BLaER1 treated with 17β-estradiol and CSF1 and Interleukin-3, amounts not matched to agents 10 nM and 100 nM (cell line): ENCODE results near the gene GTPBP10.
"Not testable (repeated sequence)": the region's sequence is repeated elsewhere in the genome, so short reads cannot be mapped to it uniquely, and the experiment has no call there.

Experiments used
- H3K27ac ChIP-seq, 11 experiments: shearing (Covaris generic); formaldehyde crosslinking; 2 replicates each; pipeline ENCODE4 v1.8.1; 2022
- H3K27me3 ChIP-seq, 11 experiments: shearing (Covaris generic); formaldehyde crosslinking; 2 replicates each; pipeline ENCODE4 v1.8.1; 2022
- H3K36me3 ChIP-seq, 11 experiments: shearing (Covaris generic); formaldehyde crosslinking; 2 replicates each; pipeline ENCODE4 v1.8.1; 2022
- H3K4me1 ChIP-seq, 10 experiments: shearing (Covaris generic); formaldehyde crosslinking; 2 replicates each; pipeline ENCODE4 v1.8.1; 2022
- H3K4me2 ChIP-seq, 11 experiments: shearing (Covaris generic); formaldehyde crosslinking; 2 replicates each; pipeline ENCODE4 v1.8.1; 2022
- H3K4me3 ChIP-seq, 10 experiments: shearing (Covaris generic); formaldehyde crosslinking; 2 replicates each; pipeline ENCODE4 v1.8.1; 2022
- H3K9ac ChIP-seq, 11 experiments: shearing (Covaris generic); formaldehyde crosslinking; 2 replicates each; pipeline ENCODE4 v1.8.1; 2022
- H3K9me3 ChIP-seq, 11 experiments: shearing (Covaris generic); formaldehyde crosslinking; replicated peaks in 1 of 11; 2 replicates each; pipeline ENCODE4 v1.8.1; 2022
- H4K20me1 ChIP-seq, 11 experiments: shearing (Covaris generic); formaldehyde crosslinking; 2 replicates each; pipeline ENCODE4 v1.8.1; 2022
- Cebpa-rat ChIP-seq, 11 experiments: shearing (Covaris generic); IDR thresholded peaks; 2 replicates each; pipeline ENCODE4 v1.8.1; 2022

Gene GTPBP10

GRCh38 chr7:90320418-90320800, 26.1 kb upstream of the GTPBP10 start:
- no peak overlapping the region for H3K9ac ChIP-seq
- H3K27me3 ChIP-seq, result no peaks in the 10 kb centered on the region
- H4K20me1 ChIP-seq, result no peaks in the 10 kb centered on the region
- peaks cover 13 to 21% (median 18%) of the 10 kb centered on the region in 11 experiments for H3K9me3 ChIP-seq
- TF ChIP-seq Cebpa-rat (IDR thresholded peaks at IDR 0.05), result no peak
- H3K27ac ChIP-seq, result no peak overlapping the region
- no peaks in the 10 kb centered on the region; a peak in 1 of 22 replicates for H3K36me3 ChIP-seq
- no peaks in the 10 kb centered on the region for H3K4me1 ChIP-seq
- H3K4me3 ChIP-seq, result no peak overlapping the region
- no peak overlapping the region for H3K4me2 ChIP-seq

- H3K36me3 ChIP-seq, result no peaks in the 10 kb centered on the region; a peak in 1 of 22 replicates
- no peaks in the 10 kb centered on the region for H4K20me1 ChIP-seq
- no peak within 1 kb of the TSS for H3K9ac ChIP-seq
- no peaks in the 10 kb centered on the region for H3K27me3 ChIP-seq
- peaks cover 13 to 21% (median 18%) of the 10 kb centered on the region in 11 experiments for H3K9me3 ChIP-seq
- H3K4me3 ChIP-seq, result no peak within 1 kb of the TSS
- H3K4me2 ChIP-seq, result no peak within 1 kb of the TSS
- H3K27ac ChIP-seq, result no peak within 1 kb of the TSS
- H3K4me1 ChIP-seq, result no peaks in the 10 kb centered on the region
- no peak for TF ChIP-seq Cebpa-rat (IDR thresholded peaks at IDR 0.05)
These were observed 25.6 kb upstream of the GTPBP10 start, which contains the start of gene FAM237B for GRCh38 chr7:90320801-90321494. TSS of gene FAM237B (minus strand) at chr7:90321304. CDS start at chr7:90319748, 1,556 bp downstream.

DNA sequence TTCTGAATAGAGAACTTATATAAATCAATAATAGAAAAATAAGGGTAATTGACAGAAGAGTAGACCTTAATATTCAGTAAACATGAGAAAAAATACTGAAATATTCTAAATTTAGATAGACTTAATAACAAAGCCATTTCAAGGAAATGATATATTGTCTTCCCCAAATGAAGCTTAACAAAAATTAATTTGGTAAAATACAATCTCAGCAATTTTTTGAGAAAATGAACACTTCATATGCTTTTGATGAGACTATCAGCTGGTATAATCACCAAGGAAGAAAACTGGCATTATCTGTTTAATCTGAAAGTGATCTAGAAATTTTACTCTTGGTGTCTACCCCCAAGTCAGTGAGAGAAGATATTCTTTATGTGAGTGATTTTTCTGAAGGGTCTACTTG, 23.7 kb upstream of the GTPBP10 start:
- no peaks in the 10 kb centered on the region; a peak in 1 of 22 replicates for H3K36me3 ChIP-seq
- H3K27me3 ChIP-seq, result no peaks in the 10 kb centered on the region
- no peaks in the 10 kb centered on the region for H3K4me1 ChIP-seq
- H3K27ac ChIP-seq, result no peak overlapping the region
- H3K9ac ChIP-seq, result no peak overlapping the region
- no peak overlapping the region for H3K4me2 ChIP-seq
- no peaks in the 10 kb centered on the region for H4K20me1 ChIP-seq
- peaks cover 13 to 21% (median 18%) of the 10 kb centered on the region in 11 experiments for H3K9me3 ChIP-seq
- no peak for TF ChIP-seq Cebpa-rat (IDR thresholded peaks at IDR 0.05)
- no peak overlapping the region for H3K4me3 ChIP-seq

- Histone ChIP-seq H3K9me3 (peaks cover 1 to 8% (median 5%) of the 10 kb centered on the region in 11 experiments; a peak in 16 of 22 replicates), H3K4me1 (no peaks in the 10 kb centered on the region), H3K27me3 (no peaks in the 10 kb centered on the region), H3K4me3 (no peak overlapping the region), H3K9ac (no peak overlapping the region), H3K4me2 (no peak overlapping the region), H4K20me1 (no peaks in the 10 kb centered on the region), H3K36me3 (no peaks in the 10 kb centered on the region), H3K27ac (no peak overlapping the region)
- no peak for TF ChIP-seq Cebpa-rat (IDR thresholded peaks at IDR 0.05)
These were observed 20.0 kb upstream of the GTPBP10 start for GRCh38 chr7:90326500-90326899.

GRCh38 chr7:90334193-90334843, 12.2 kb upstream of the GTPBP10 start:
- TF ChIP-seq Cebpa-rat (IDR thresholded peaks at IDR 0.05), result no peak
- H3K9me3 ChIP-seq, result peaks cover 6 to 22% (median 14%) of the 10 kb centered on the region in 11 experiments; a peak in 19 of 22 replicates
- H3K27me3 ChIP-seq, result no peaks in the 10 kb centered on the region
- H3K9ac ChIP-seq, result no peak overlapping the region
- no peaks in the 10 kb centered on the region for H3K36me3 ChIP-seq
- H3K27ac ChIP-seq, result no peak overlapping the region
- H3K4me3 ChIP-seq, result no peak overlapping the region
- no peaks in the 10 kb centered on the region for H4K20me1 ChIP-seq
- H3K4me2 ChIP-seq, result no peak overlapping the region
- no peaks in the 10 kb centered on the region for H3K4me1 ChIP-seq

GRCh38 chr7:90334926-90335325, 11.6 kb upstream of the GTPBP10 start:
- H3K9me3 ChIP-seq, result peaks cover 6 to 22% (median 14%) of the 10 kb centered on the region in 11 experiments; a peak in 19 of 22 replicates
- not testable (repeated sequence) for H3K27me3 ChIP-seq, H4K20me1 ChIP-seq, H3K4me2 ChIP-seq, H3K36me3 ChIP-seq, H3K9ac ChIP-seq, H3K4me3 ChIP-seq, H3K4me1 ChIP-seq, H3K27ac ChIP-seq

DNA sequence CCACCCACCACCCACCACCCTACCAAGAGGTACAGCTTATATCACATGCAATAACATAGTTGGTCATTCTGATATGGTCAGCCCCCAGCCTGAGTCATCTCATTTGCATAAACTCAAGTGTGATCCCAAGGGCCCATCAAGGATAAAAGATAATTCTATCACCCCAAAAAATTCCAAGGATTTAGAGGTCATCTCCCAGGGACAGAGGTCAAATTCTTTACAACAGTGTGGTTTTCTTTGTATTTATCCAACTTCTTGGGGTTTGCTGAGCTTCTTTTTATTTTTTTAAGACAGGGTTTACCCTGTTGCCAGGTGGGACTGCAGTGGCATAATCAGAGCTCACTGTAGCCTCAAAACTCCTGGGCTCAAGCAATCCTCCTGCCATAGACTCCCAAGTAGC, 9.4 kb upstream of the GTPBP10 start:
- TF ChIP-seq Cebpa-rat (IDR thresholded peaks at IDR 0.05), result no peak
- H3K4me1 ChIP-seq, result no peaks in the 10 kb centered on the region

GRCh38 chr7:90345016-90345415, 1.5 kb upstream of the GTPBP10 start:
- Histone ChIP-seq H3K27ac (peak overlapping the region in 3 of 11 experiments; percentile 91 to 95 (median 92); a peak in 6 of 22 replicates), H3K4me2 (peak overlapping the region in 4 of 11 experiments; percentile 67 to 85 (median 82); a peak in 6 of 22 replicates), H3K4me1 (peaks cover 8 to 17% (median 14%) of the 10 kb centered on the region in 10 experiments), H3K4me3 (peak overlapping the region in 3 of 10 experiments; percentile 78 to 89 (median 79); a peak in 3 of 20 replicates), H3K36me3 (peaks cover 7 to 16% (median 11%) of the 10 kb centered on the region in 11 experiments; a peak in 13 of 22 replicates), H3K27me3 (no peaks in the 10 kb centered on the region), H4K20me1 (no peaks in the 10 kb centered on the region), H3K9ac (no peak overlapping the region), H3K9me3 (peaks cover 0 to 27% (median 6%) of the 10 kb centered on the region in 11 experiments; a peak in 13 of 22 replicates)
- no peak for TF ChIP-seq Cebpa-rat (IDR thresholded peaks at IDR 0.05)

More for the DNA sequence above, 9.4 kb upstream of the GTPBP10 start:
- H3K36me3 ChIP-seq, result no peaks in the 10 kb centered on the region
- no peak overlapping the region for H3K4me2 ChIP-seq
- H3K9me3 ChIP-seq, result peaks cover 6 to 22% (median 14%) of the 10 kb centered on the region in 11 experiments; a peak in 19 of 22 replicates
- H3K9ac ChIP-seq, result no peak overlapping the region
- H3K4me3 ChIP-seq, result no peak overlapping the region
- no peak overlapping the region for H3K27ac ChIP-seq
- no peaks in the 10 kb centered on the region for H3K27me3 ChIP-seq
- H4K20me1 ChIP-seq, result no peaks in the 10 kb centered on the region

GRCh38 chr7:90345595-90346335, 751 bp upstream of the GTPBP10 start:
- Histone ChIP-seq H3K27ac (peak overlapping the region; percentile 88 to 95 (median 92)), H3K4me3 (peak overlapping the region; percentile 78 to 89 (median 81)), H3K4me2 (peak overlapping the region; percentile 67 to 85 (median 79)), H3K27me3 (no peaks in the 10 kb centered on the region), H4K20me1 (no peaks in the 10 kb centered on the region), H3K36me3 (peaks cover 7 to 17% (median 11%) of the 10 kb centered on the region in 11 experiments; a peak in 13 of 22 replicates), H3K9me3 (peaks cover 0 to 27% (median 6%) of the 10 kb centered on the region in 11 experiments; a peak in 13 of 22 replicates), H3K4me1 (peaks cover 8 to 17% (median 14%) of the 10 kb centered on the region in 10 experiments), H3K9ac (peak overlapping the region; percentile 88 to 96 (median 91))
- TF ChIP-seq Cebpa-rat (IDR thresholded peaks at IDR 0.05), result no peak
